T-helper 1 cell (primary cell): Measurements from ENCODE around the gene HS3ST3B1.
A peak's percentile ranks its signal among the peaks of the same experiment; 100 is the strongest.

ENCODE experiments used
- DNase-seq, 5 donors: peaks; one replicate each; pipeline ENCODE4 v3.0.0-alpha.2; 2012 to 2020

HS3ST3B1 gene

GRCh38 chr17:14355556-14355955 lies 54.7 kb downstream of the HS3ST3B1 start:
- no peak for DNase-seq

- DNase-seq, result peak in 1 of 5 donors; percentile 49
These were observed 58.5 kb downstream of the HS3ST3B1 start for GRCh38 chr17:14359163-14360020.

GRCh38 chr17:14360856-14361255 lies 60.0 kb downstream of the HS3ST3B1 start:
- DNase-seq, result no peak

GRCh38 chr17:14361470-14361869 lies 60.6 kb downstream of the HS3ST3B1 start:
- no peak for DNase-seq

GRCh38 chr17:14361945-14362508 lies 61.1 kb downstream of the HS3ST3B1 start:
- no peak for DNase-seq

- no peak for DNase-seq
These were observed 65.3 kb downstream of the HS3ST3B1 start for GRCh38 chr17:14366199-14366598.

- DNase-seq, result no peak
These were observed 71.6 kb downstream of the HS3ST3B1 start for GRCh38 chr17:14372461-14372860.

- DNase-seq, result no peak
These were observed 72.2 kb downstream of the HS3ST3B1 start for GRCh38 chr17:14372905-14373613.

GRCh38 chr17:14373614-14374259 lies 72.9 kb downstream of the HS3ST3B1 start:
- DNase-seq, result no peak

- no peak for DNase-seq
These were observed 73.4 kb downstream of the HS3ST3B1 start for GRCh38 chr17:14374268-14374667.

GRCh38 chr17:14376666-14377065 lies 75.8 kb downstream of the HS3ST3B1 start:
- DNase-seq, result no peak

GRCh38 chr17:14381606-14382005 lies 80.7 kb downstream of the HS3ST3B1 start:
- no peak for DNase-seq

- no peak for DNase-seq
These were observed 86.2 kb downstream of the HS3ST3B1 start for GRCh38 chr17:14387036-14387435.

GRCh38 chr17:14389681-14390080 lies 88.8 kb downstream of the HS3ST3B1 start:
- no peak for DNase-seq

GRCh38 chr17:14393723-14394122 lies 92.8 kb downstream of the HS3ST3B1 start:
- no peak for DNase-seq

- DNase-seq, result no peak
These were observed 94.4 kb downstream of the HS3ST3B1 start for GRCh38 chr17:14395255-14395654.

GRCh38 chr17:14396547-14396946 lies 95.7 kb downstream of the HS3ST3B1 start:
- no peak for DNase-seq

GRCh38 chr17:14398766-14399165 lies 97.9 kb downstream of the HS3ST3B1 start:
- DNase-seq, result peak in 1 of 5 donors; percentile 18
